A673 (cell line): Measurements from ENCODE around the gene PTGDR2.

Source experiments
- CTCF ChIP-seq: fragments of 300-800, 200-600 bp; sonication (generic); conservative IDR thresholded peaks from 2 replicates; pipeline ENCODE4 v1.5.1; 2017; ENCODE audit warnings: low read depth, mild to moderate bottlenecking, antibody characterized with exemption, low read length, moderate library complexity, mixed read lengths
- EZH2 ChIP-seq: fragments of 200-600 bp; sonication (generic); IDR thresholded peaks from 2 replicates; pipeline ENCODE4 v1.6.1; 2017; ENCODE audit warnings: borderline replicate concordance, low read depth, mild to moderate bottlenecking, mixed read lengths, antibody characterized with exemption, low read length; ENCODE audit not compliant: poor library complexity, severe bottlenecking

DNA sequence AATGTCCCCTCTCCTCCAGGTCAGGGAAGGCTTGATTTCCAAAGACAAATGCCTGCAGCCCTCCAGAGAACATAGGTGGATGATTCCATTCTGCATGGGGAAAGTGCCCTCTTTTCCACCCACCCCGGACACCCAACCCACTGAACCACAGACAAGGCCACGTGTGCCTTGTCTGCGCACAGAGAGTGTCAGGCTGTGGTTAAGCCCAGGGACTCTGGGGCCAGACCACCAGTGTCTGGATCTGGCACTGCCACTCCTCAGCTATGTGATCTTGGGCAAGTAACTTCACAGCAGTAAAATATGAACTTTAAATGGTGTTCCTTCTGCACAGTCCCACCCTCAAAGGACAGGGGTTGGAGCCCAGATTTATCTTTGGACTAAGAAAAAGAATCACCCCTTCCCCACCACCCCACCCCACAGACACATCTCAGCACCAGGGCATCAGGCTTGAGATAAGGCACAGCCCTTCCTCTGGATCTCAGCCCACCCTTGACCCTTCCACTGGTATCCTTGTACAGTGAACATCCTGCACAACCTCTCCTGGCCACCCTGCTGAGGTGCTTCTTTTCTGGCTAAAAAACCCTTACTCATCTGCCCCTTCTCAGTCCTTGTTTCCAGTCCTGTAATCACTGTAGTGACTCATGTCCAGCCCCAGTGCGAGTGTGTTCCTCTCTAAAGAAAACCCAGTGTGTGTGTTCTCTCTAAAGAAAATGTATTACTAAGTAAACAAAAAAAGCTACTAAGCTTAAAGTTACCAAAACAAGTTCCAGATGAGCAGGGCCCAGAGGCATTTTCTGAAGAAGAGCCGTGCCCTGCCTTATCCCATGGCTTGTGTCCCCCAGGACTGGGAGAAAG lies 1.9 kb upstream of the PTGDR2 start:
- TF ChIP-seq CTCF, result no peak
- TF ChIP-seq EZH2, result no peak
